ENCODE results near the gene NPAT.

The NPAT gene

GRCh38 chr11:108242422-108242821, 20.0 kb upstream of the NPAT start:
- Histone ChIP-seq H3K27ac (no peak overlapping the region), H3K79me2 (no peaks in the 10 kb centered on the region), H3K9me3 (ENCODE audit: control insufficient read depth, low read length) (no peaks in the 10 kb centered on the region), H3K27me3 (ENCODE audit: control insufficient read depth, insufficient read depth, low read length) (no peaks in the 10 kb centered on the region), H2AFZ (no peak overlapping the region), H3K4me3 (ENCODE audit: low read depth, low read length) (no peak overlapping the region), H3K4me2 (ENCODE audit: low read length) (no peak overlapping the region), H3K36me3 (ENCODE audit: control insufficient read depth, insufficient read depth, low read length) (no peaks in the 10 kb centered on the region), H3K4me1 (no peaks in the 10 kb centered on the region), H3K9ac (no peak overlapping the region)
- TF ChIP-seq CTCF (IDR thresholded peaks at IDR 0.05) = no peak

GRCh38 chr11:108241330-108242037, 19.0 kb upstream of the NPAT start:
- Histone ChIP-seq H3K9me3 (ENCODE audit: control insufficient read depth, low read length) (no peaks in the 10 kb centered on the region), H3K9ac (no peak overlapping the region), H3K27me3 (ENCODE audit: control insufficient read depth, insufficient read depth, low read length) (no peaks in the 10 kb centered on the region)

GRCh38 chr11:108239076-108239475, 16.6 kb upstream of the NPAT start:
- H3K79me2 ChIP-seq = no peaks in the 10 kb centered on the region
- H2AFZ ChIP-seq = no peak overlapping the region
- no peaks in the 10 kb centered on the region for H3K4me1 ChIP-seq
- no peak overlapping the region for H3K4me2 ChIP-seq (ENCODE audit: low read length)
- no peak overlapping the region for H3K4me3 ChIP-seq (ENCODE audit: low read depth, low read length)
- TF ChIP-seq CTCF (IDR thresholded peaks at IDR 0.05) = no peak
- H3K27ac ChIP-seq = no peak overlapping the region
- H3K27me3 ChIP-seq (ENCODE audit: control insufficient read depth, insufficient read depth, low read length) = no peaks in the 10 kb centered on the region
- H3K9me3 ChIP-seq (ENCODE audit: control insufficient read depth, low read length) = no peaks in the 10 kb centered on the region
- H3K9ac ChIP-seq = no peak overlapping the region
- H3K36me3 ChIP-seq (ENCODE audit: control insufficient read depth, insufficient read depth, low read length) = no peaks in the 10 kb centered on the region

More at GRCh38 chr11:108241330-108242037, 19.0 kb upstream of the NPAT start:
- H3K79me2 ChIP-seq = no peaks in the 10 kb centered on the region
- H3K27ac ChIP-seq = no peak overlapping the region
- H2AFZ ChIP-seq = no peak overlapping the region
- H3K36me3 ChIP-seq (ENCODE audit: control insufficient read depth, insufficient read depth, low read length) = no peaks in the 10 kb centered on the region
- no peak overlapping the region for H3K4me3 ChIP-seq (ENCODE audit: low read depth, low read length)
- H3K4me1 ChIP-seq = no peaks in the 10 kb centered on the region
- H3K4me2 ChIP-seq (ENCODE audit: low read length) = no peak overlapping the region
- no peak for TF ChIP-seq CTCF (IDR thresholded peaks at IDR 0.05)

GRCh38 chr11:108237058-108237481, 14.6 kb upstream of the NPAT start:
- Histone ChIP-seq H3K79me2 (no peaks in the 10 kb centered on the region), H3K4me2 (ENCODE audit: low read length) (no peak overlapping the region), H3K27me3 (ENCODE audit: control insufficient read depth, insufficient read depth, low read length) (no peaks in the 10 kb centered on the region), H2AFZ (no peak overlapping the region), H3K27ac (no peak overlapping the region), H3K4me1 (no peaks in the 10 kb centered on the region), H3K4me3 (ENCODE audit: low read depth, low read length) (no peak overlapping the region), H3K9me3 (ENCODE audit: control insufficient read depth, low read length) (no peaks in the 10 kb centered on the region), H3K36me3 (ENCODE audit: control insufficient read depth, insufficient read depth, low read length) (no peaks in the 10 kb centered on the region), H3K9ac (no peak overlapping the region)
- no peak for TF ChIP-seq CTCF (IDR thresholded peaks at IDR 0.05)

- Histone ChIP-seq H2AFZ (no peak overlapping the region), H3K36me3 (ENCODE audit: control insufficient read depth, insufficient read depth, low read length) (no peaks in the 10 kb centered on the region), H3K27ac (no peak overlapping the region), H3K4me1 (no peaks in the 10 kb centered on the region), H3K4me3 (ENCODE audit: low read depth, low read length) (no peak overlapping the region), H3K9me3 (ENCODE audit: control insufficient read depth, low read length) (no peaks in the 10 kb centered on the region), H3K4me2 (ENCODE audit: low read length) (no peak overlapping the region), H3K9ac (no peak overlapping the region), H3K79me2 (no peaks in the 10 kb centered on the region), H3K27me3 (ENCODE audit: control insufficient read depth, insufficient read depth, low read length) (no peaks in the 10 kb centered on the region)
- TF ChIP-seq CTCF (IDR thresholded peaks at IDR 0.05) = no peak
Measured at GRCh38 chr11:108235633-108236032, 13.2 kb upstream of the NPAT start.
